GM12892 (cell line): ENCODE data around the gene NPFF.

Experiments
- POLR2A ChIP-seq: IDR thresholded peaks from 2 replicates; pipeline ENCODE4 v1.6.1; 2011; ENCODE audit warnings: low read depth, low read length, control low read depth
- POLR2AphosphoS5 ChIP-seq: IDR thresholded peaks from 2 replicates; pipeline ENCODE4 v1.6.1; 2011; ENCODE audit warnings: low read depth, low read length, control low read depth
- TAF1 ChIP-seq: IDR thresholded peaks from 2 replicates; pipeline ENCODE4 v1.6.1; 2011; ENCODE audit warnings: low read depth, mild to moderate bottlenecking, control low read depth, low read length, borderline replicate concordance

GRCh38 chr12:53551889-53552291 is 44.6 kb upstream of the NPFF start:
- TF ChIP-seq POLR2AphosphoS5 (no peak), POLR2A (no peak), TAF1 (no peak)
